HepG2 (cell line): ENCODE measurements around the gene MTX2.
"Not testable (repeated sequence)": the region's sequence is repeated elsewhere in the genome, so short reads cannot be mapped to it uniquely, and the experiment has no call there.

Experiments
- HMG20B ChIP-seq: conservative IDR thresholded peaks from 2 replicates; pipeline ENCODE4 v1.6.1; 2016; ENCODE audit warnings: missing genetic modification reagents, missing compliant biosample characterization
- HNRNPLL ChIP-seq: fragments of 200-400 bp; formaldehyde crosslinking; IDR thresholded peaks from 2 replicates; pipeline ENCODE4 v1.6.1; 2017; ENCODE audit warnings: mild to moderate bottlenecking, low read depth, low read length; ENCODE audit not compliant: poor library complexity, severe bottlenecking
- RAD21 ChIP-seq: fragments of 450-650 bp; formaldehyde crosslinking; IDR thresholded peaks from 2 replicates; pipeline ENCODE4 v1.5.0; 2020; ENCODE audit warnings: mild to moderate bottlenecking
- SSRP1 ChIP-seq: IDR thresholded peaks from 2 replicates; pipeline ENCODE4 v1.6.1; 2016; ENCODE audit warnings: control low read depth
- TF ChIP-seq, protein P1 (sequence below): sonication (generic); formaldehyde crosslinking; IDR thresholded peaks from 2 replicates; pipeline ENCODE4 v1.8.1; 2022; ENCODE audit warnings: mild to moderate bottlenecking, missing genetic modification reagents
- TF ChIP-seq, protein P2 (sequence below): sonication (generic); formaldehyde crosslinking; IDR thresholded peaks from 2 replicates; pipeline ENCODE4 v1.4.0; 2020; ENCODE audit warnings: missing genetic modification reagents
- TF ChIP-seq, protein P3 (sequence below): IDR thresholded peaks from 2 replicates; pipeline ENCODE4 v1.6.1; 2016; ENCODE audit warnings: low read depth, missing genetic modification reagents, missing compliant biosample characterization

DNA sequence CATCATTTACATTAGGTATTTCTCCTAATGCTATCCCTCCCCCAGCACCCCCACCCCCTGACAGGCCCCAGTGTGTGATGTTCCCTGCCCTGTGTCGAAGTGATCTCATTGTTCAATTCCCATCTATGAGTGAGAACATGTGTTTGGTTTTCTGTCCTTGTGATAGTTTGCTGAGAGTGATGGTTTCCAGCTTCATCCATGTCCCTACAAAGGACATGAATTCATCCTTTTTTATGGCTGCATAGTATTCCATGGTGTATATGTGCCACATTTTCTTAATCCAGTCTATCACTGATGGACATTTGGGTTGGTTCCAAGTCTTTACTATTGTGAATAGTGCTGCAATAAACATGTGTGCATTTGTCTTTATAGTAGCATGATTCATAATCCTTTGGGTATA lies 36.8 kb downstream of the MTX2 start:
- TF ChIP-seq HNRNPLL; HMG20B (CRISPR knock-in tag); SSRP1; RAD21 (CRISPR knock-in tag): not testable (repeated sequence)
- TF ChIP-seq, protein P1, sequence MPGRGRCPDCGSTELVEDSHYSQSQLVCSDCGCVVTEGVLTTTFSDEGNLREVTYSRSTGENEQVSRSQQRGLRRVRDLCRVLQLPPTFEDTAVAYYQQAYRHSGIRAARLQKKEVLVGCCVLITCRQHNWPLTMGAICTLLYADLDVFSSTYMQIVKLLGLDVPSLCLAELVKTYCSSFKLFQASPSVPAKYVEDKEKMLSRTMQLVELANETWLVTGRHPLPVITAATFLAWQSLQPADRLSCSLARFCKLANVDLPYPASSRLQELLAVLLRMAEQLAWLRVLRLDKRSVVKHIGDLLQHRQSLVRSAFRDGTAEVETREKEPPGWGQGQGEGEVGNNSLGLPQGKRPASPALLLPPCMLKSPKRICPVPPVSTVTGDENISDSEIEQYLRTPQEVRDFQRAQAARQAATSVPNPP (CRISPR knock-in tag): not testable (repeated sequence)
- TF ChIP-seq, protein P2, sequence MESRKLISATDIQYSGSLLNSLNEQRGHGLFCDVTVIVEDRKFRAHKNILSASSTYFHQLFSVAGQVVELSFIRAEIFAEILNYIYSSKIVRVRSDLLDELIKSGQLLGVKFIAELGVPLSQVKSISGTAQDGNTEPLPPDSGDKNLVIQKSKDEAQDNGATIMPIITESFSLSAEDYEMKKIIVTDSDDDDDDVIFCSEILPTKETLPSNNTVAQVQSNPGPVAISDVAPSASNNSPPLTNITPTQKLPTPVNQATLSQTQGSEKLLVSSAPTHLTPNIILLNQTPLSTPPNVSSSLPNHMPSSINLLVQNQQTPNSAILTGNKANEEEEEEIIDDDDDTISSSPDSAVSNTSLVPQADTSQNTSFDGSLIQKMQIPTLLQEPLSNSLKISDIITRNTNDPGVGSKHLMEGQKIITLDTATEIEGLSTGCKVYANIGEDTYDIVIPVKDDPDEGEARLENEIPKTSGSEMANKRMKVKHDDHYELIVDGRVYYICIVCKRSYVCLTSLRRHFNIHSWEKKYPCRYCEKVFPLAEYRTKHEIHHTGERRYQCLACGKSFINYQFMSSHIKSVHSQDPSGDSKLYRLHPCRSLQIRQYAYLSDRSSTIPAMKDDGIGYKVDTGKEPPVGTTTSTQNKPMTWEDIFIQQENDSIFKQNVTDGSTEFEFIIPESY: not testable (repeated sequence)
- TF ChIP-seq, protein P3, sequence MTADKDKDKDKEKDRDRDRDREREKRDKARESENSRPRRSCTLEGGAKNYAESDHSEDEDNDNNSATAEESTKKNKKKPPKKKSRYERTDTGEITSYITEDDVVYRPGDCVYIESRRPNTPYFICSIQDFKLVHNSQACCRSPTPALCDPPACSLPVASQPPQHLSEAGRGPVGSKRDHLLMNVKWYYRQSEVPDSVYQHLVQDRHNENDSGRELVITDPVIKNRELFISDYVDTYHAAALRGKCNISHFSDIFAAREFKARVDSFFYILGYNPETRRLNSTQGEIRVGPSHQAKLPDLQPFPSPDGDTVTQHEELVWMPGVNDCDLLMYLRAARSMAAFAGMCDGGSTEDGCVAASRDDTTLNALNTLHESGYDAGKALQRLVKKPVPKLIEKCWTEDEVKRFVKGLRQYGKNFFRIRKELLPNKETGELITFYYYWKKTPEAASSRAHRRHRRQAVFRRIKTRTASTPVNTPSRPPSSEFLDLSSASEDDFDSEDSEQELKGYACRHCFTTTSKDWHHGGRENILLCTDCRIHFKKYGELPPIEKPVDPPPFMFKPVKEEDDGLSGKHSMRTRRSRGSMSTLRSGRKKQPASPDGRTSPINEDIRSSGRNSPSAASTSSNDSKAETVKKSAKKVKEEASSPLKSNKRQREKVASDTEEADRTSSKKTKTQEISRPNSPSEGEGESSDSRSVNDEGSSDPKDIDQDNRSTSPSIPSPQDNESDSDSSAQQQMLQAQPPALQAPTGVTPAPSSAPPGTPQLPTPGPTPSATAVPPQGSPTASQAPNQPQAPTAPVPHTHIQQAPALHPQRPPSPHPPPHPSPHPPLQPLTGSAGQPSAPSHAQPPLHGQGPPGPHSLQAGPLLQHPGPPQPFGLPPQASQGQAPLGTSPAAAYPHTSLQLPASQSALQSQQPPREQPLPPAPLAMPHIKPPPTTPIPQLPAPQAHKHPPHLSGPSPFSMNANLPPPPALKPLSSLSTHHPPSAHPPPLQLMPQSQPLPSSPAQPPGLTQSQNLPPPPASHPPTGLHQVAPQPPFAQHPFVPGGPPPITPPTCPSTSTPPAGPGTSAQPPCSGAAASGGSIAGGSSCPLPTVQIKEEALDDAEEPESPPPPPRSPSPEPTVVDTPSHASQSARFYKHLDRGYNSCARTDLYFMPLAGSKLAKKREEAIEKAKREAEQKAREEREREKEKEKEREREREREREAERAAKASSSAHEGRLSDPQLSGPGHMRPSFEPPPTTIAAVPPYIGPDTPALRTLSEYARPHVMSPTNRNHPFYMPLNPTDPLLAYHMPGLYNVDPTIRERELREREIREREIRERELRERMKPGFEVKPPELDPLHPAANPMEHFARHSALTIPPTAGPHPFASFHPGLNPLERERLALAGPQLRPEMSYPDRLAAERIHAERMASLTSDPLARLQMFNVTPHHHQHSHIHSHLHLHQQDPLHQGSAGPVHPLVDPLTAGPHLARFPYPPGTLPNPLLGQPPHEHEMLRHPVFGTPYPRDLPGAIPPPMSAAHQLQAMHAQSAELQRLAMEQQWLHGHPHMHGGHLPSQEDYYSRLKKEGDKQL (CRISPR knock-in tag): not testable (repeated sequence)
